HepG2 (cell line): ENCODE results near the gene APBA1. TPM values are rescaled to one million over a fixed set of nuclear protein-coding genes. Genes with fewer than 3 reads are reported as not detected.
"Not testable (repeated sequence)": the region's sequence is repeated elsewhere in the genome, so short reads cannot be mapped to it uniquely, and the experiment has no call there.

Experiments used
- ATAC-seq: fragments of 200-7000 bp; cut with Tn5 transposase; 3 replicates; pipeline ENCODE4 v1.9.1; 2020; ENCODE audit warnings: mild to moderate bottlenecking, moderate library complexity
- BruUV-seq: library from RNA; stranded (reverse); fragments of 400-500 nt; replicated peaks from 2 replicates; lab custom pipeline; 2021; lab: Mats Ljungman, UMichigan
- CTCF ChIA-PET: fragments of 300-600 bp; formaldehyde crosslinking; extraction: SDS; loops from one replicate; lab custom pipeline; 2021; ENCODE audit warnings: low total read pairs, inconsistent platforms, low intra/inter-chr PET ratio; lab: Yijun Ruan, JAX
- POLR2A ChIA-PET: fragments of 350-600 bp; sonication (Branson Sonifier 250); formaldehyde crosslinking; loops from one replicate; lab custom pipeline; 2020; ENCODE audit warnings: antibody characterized with exemption, inconsistent platforms; lab: Yijun Ruan, JAX
- DNase-seq: peaks from one replicate; pipeline ENCODE4 v3.0.0-alpha.2; 2015; ENCODE audit warnings: low spot score
- FAIRE-seq: peaks from 3 replicates; lab custom pipeline; 2011; peaks lifted over from hg19 to GRCh38; lab: Jason Lieb, UNC
- H2AFZ ChIP-seq: one replicate; pipeline ENCODE4 v1.6.1; 2011; ENCODE audit warnings: low read length, inconsistent platforms
- H3K27ac ChIP-seq: fragments of 300-600 bp; 3 replicates; pipeline ENCODE4 v1.8.0; 2011; ENCODE audit warnings: mixed run types, mild to moderate bottlenecking, mixed read lengths, low read length, inconsistent platforms; ENCODE audit not compliant: insufficient read depth; ENCODE audit errors: extremely low read length
- H3K27me3 ChIP-seq, 2 experiments: fragments of 200-600 bp in 1 of 2; 2 replicates in 1 of 2; 3 replicates in 1 of 2; pipeline versions ENCODE4 v1.6.0 to v1.8.0; 2011; ENCODE audit warnings: low read length in 2 of 2, mild to moderate bottlenecking in 2 of 2, moderate library complexity in 2 of 2, inconsistent platforms in 1 of 2; ENCODE audit not compliant: insufficient read depth in 2 of 2, control insufficient read depth in 1 of 2
- H3K36me3 ChIP-seq, 2 experiments: fragments of 200-600 bp in 1 of 2; replicated peaks in 1 of 2; 2 replicates in 1 of 2; 3 replicates in 1 of 2; pipeline versions ENCODE4 v1.5.1 to v1.8.0; 2011; ENCODE audit warnings: low read length in 2 of 2, inconsistent platforms in 1 of 2; ENCODE audit not compliant: insufficient read depth in 2 of 2, control insufficient read depth in 1 of 2
- H3K4me1 ChIP-seq: 2 replicates; pipeline ENCODE4 v1.5.1; 2012; ENCODE audit warnings: low read length, inconsistent platforms; ENCODE audit not compliant: insufficient read depth
- H3K4me2 ChIP-seq: 2 replicates; pipeline ENCODE4 v1.6.0; 2011; ENCODE audit warnings: low read depth, low read length, inconsistent platforms
- H3K4me3 ChIP-seq, 3 experiments: fragments of 200-600 bp in 1 of 3; sonication (generic), shearing (Covaris generic) in 1 of 3; replicated peaks in 1 of 3; 2 replicates each; pipeline ENCODE4 v1.5.1; 2011 to 2016; ENCODE audit warnings: low read length in 3 of 3, inconsistent platforms in 2 of 3, low read depth in 2 of 3, mild to moderate bottlenecking in 2 of 3, control low read depth in 1 of 3, mixed read lengths in 1 of 3; ENCODE audit not compliant: insufficient read depth in 1 of 3
- H3K79me2 ChIP-seq: one replicate; pipeline ENCODE4 v1.6.1; 2011; ENCODE audit warnings: low read length, inconsistent platforms; ENCODE audit not compliant: insufficient read depth
- H3K9ac ChIP-seq: 2 replicates; pipeline ENCODE4 v1.6.0; 2011; ENCODE audit warnings: mild to moderate bottlenecking, low read depth, low read length, inconsistent platforms; ENCODE audit not compliant: insufficient read depth
- H3K9me3 ChIP-seq: 2 replicates; pipeline ENCODE4 v1.5.1; 2012; ENCODE audit warnings: mild to moderate bottlenecking, low read length
- H4K20me1 ChIP-seq: 2 replicates; pipeline ENCODE4 v1.6.0; 2011; ENCODE audit warnings: inconsistent platforms, mild to moderate bottlenecking, low read length, moderate library complexity; ENCODE audit not compliant: insufficient read depth
- HNF4G ChIP-seq, 2 experiments: sonication (generic) in 1 of 2; formaldehyde crosslinking in 1 of 2; IDR thresholded peaks; 2 replicates each; pipeline versions ENCODE4 v1.4.0 to v1.6.1; 2011 to 2020; ENCODE audit warnings: borderline replicate concordance in 2 of 2, low read depth in 2 of 2, mild to moderate bottlenecking in 2 of 2, low read length in 1 of 2, missing genetic modification reagents in 1 of 2, moderate library complexity in 1 of 2
- ISX ChIP-seq: sonication (generic); formaldehyde crosslinking; conservative IDR thresholded peaks from 2 replicates; pipeline ENCODE4 v1.5.0; 2020; ENCODE audit warnings: missing genetic modification reagents
- KLF9 ChIP-seq: IDR thresholded peaks from 2 replicates; pipeline ENCODE4 v1.6.1; 2016; ENCODE audit warnings: low read depth
- MTA3 ChIP-seq: sonication (generic); formaldehyde crosslinking; IDR thresholded peaks from 2 replicates; pipeline ENCODE4 v1.4.0; 2020; ENCODE audit warnings: missing genetic modification reagents
- MTF2 ChIP-seq: sonication (generic); formaldehyde crosslinking; IDR thresholded peaks from 2 replicates; pipeline ENCODE4 v1.5.0; 2020; ENCODE audit warnings: missing genetic modification reagents, borderline replicate concordance
- ZNF225 ChIP-seq: sonication (generic); formaldehyde crosslinking; IDR thresholded peaks from 2 replicates; pipeline ENCODE4 v1.4.0; 2020; ENCODE audit warnings: mild to moderate bottlenecking, missing genetic modification reagents
- ZNF350 ChIP-seq: sonication (generic); formaldehyde crosslinking; IDR thresholded peaks from 2 replicates; pipeline ENCODE4 v1.4.0; 2020; ENCODE audit warnings: mild to moderate bottlenecking, low read depth, missing genetic modification reagents, borderline replicate concordance
- ZNF354B ChIP-seq: sonication (generic); formaldehyde crosslinking; IDR thresholded peaks from 2 replicates; pipeline ENCODE4 v1.8.0; 2022; ENCODE audit warnings: mild to moderate bottlenecking, missing genetic modification reagents
- ZNF567 ChIP-seq: sonication (generic); formaldehyde crosslinking; IDR thresholded peaks from 2 replicates; pipeline ENCODE4 v1.8.1; 2023; ENCODE audit warnings: mild to moderate bottlenecking, missing genetic modification reagents, borderline replicate concordance
- ZNF569 ChIP-seq: sonication (generic); formaldehyde crosslinking; IDR thresholded peaks from 2 replicates; pipeline ENCODE4 v1.5.0; 2020; ENCODE audit warnings: mild to moderate bottlenecking, missing genetic modification reagents, moderate library complexity, borderline replicate concordance
- ZNF615 ChIP-seq: sonication (generic); formaldehyde crosslinking; IDR thresholded peaks from 2 replicates; pipeline ENCODE4 v1.5.0; 2020; ENCODE audit warnings: mild to moderate bottlenecking, missing genetic modification reagents, borderline replicate concordance
- ZNF768 ChIP-seq: sonication (generic); formaldehyde crosslinking; IDR thresholded peaks from 2 replicates; pipeline ENCODE4 v1.4.0; 2020; ENCODE audit warnings: missing genetic modification reagents
- ZSCAN20 ChIP-seq: sonication (generic); formaldehyde crosslinking; IDR thresholded peaks from 2 replicates; pipeline ENCODE4 v1.4.0; 2020; ENCODE audit warnings: missing genetic modification reagents, mild to moderate bottlenecking, borderline replicate concordance
- WGBS: methylation state at CpG from one replicate; pipeline ENCODE4 v1.1.6; 2017; ENCODE audit warnings: low lambda C conversion rate; 5-methylcytosine and 5-hydroxymethylcytosine counted together
- in situ Hi-C: cut with HindIII; loops from 2 replicates; pipeline ENCODE4 v1.10.0; 2017; ENCODE audit warnings: low pct_unique_long_range_greater_than_20kb; ENCODE audit not compliant: extremely low pct_ligation_motif_present
- intact Hi-C: fragments of 100-400 bp; cut with micrococcal nuclease; formaldehyde crosslinking; loops from one replicate; pipeline ENCODE4 v1.10.0; 2022; ENCODE audit not compliant: unreplicated experiment
- polyA plus RNA-seq, 8 experiments: library from polyadenylated mRNA; depleted of rRNA in 3 of 8; stranded (reverse) in 7 of 8; unstranded in 1 of 8; fragments of >200 nt; fragmentation: Illumina TruSeq in 4 of 8; extraction: Trizol in 4 of 8; gene quantifications; 2 replicates each; pipeline versions ENCODE4 v1.2.1 to v1.2.3, GENCODE V29; 2011 to 2016; ENCODE audit warnings: low read depth in 4 of 8, missing spikeins in 1 of 8, mixed read lengths in 1 of 8; ENCODE audit not compliant: insufficient read depth in 1 of 8
- total RNA-seq, 5 experiments: library from RNA; depleted of rRNA; stranded (reverse); fragments of >200 nt; fragmentation: Illumina TruSeq; extraction: Trizol; gene quantifications; 2 replicates each; pipeline ENCODE4 v1.2.3, GENCODE V29; 2016; ENCODE audit warnings: low read depth in 1 of 5

The APBA1 gene
- total and polyA plus RNA-seq, 2 of the 13 experiments (the other 11 are each of a cell fraction or from before 2014, with no cell fraction given), result 0.15 TPM; not detected in 1

GRCh38 chr9:69599232-69599971 is 72.8 kb downstream of the APBA1 start:
- H3K79me2 ChIP-seq, result no peaks in the 10 kb centered on the region
- no peak for FAIRE-seq
- in situ Hi-C loops (no loop called here), intact Hi-C loops (no loop called here)
- ChIA-PET CTCF (no interaction called here), POLR2A (no interaction called here)
- no peak overlapping the region for H3K4me2 ChIP-seq
- 48% methylated on average over 4 of the region's 8 CpGs for WGBS
- no peak overlapping the region for H3K4me3 ChIP-seq
- H4K20me1 ChIP-seq, result no peaks in the 10 kb centered on the region
- no peak for DNase-seq
- no peak overlapping the region for H2AFZ ChIP-seq
- no peak overlapping the region for H3K9ac ChIP-seq
- H3K27ac ChIP-seq, result no peak overlapping the region
- no TSS peak for BruUV-seq
- no peaks in the 10 kb centered on the region for H3K9me3 ChIP-seq
- ATAC-seq, result no peak
- no peaks in the 10 kb centered on the region for H3K36me3 ChIP-seq
- no peaks in the 10 kb centered on the region for H3K4me1 ChIP-seq
- H3K27me3 ChIP-seq, result no peaks in the 10 kb centered on the region; a peak in 1 of 5 replicates
- TF ChIP-seq ZNF569 (CRISPR knock-in tag) (no peak), ZNF768 (no peak), ZNF225 (CRISPR knock-in tag) (no peak), ZNF354B (no peak), ZSCAN20 (no peak), ZNF350 (no peak), MTF2 (CRISPR knock-in tag) (no peak), KLF9 (CRISPR knock-in tag) (no peak), HNF4G (IDR thresholded peaks at IDR 0.05; ENCODE audit: borderline replicate concordance, low read depth, low read length) (no peak), HNF4G (CRISPR knock-in tag; IDR thresholded peaks at IDR 0.05; ENCODE audit: borderline replicate concordance, low read depth) (no peak), ZNF567 (no peak), MTA3 (CRISPR knock-in tag) (no peak), ZNF615 (CRISPR knock-in tag) (no peak), ISX (no peak)
- TF ChIP-seq, all 625 proteins: peak for 0

DNA sequence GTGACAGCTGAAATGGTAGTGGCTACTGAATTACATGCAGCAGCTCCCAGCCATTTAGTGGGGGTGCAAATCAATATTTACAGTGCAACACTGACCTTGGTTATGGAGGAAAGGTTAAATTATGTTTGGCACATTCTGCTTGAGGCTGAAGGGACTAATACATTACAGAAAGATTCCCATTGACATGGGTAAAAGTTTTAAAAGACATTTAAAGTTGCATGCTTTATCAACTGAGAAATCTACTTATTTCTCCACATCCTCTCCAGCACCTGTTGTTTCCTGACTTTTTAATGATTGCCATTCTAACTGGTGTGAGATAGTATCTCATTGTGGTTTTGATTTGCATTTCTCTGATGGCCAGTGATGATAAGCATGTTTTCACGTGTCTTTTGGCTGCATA is 75.3 kb downstream of the APBA1 start:
- 0% methylated on average over 1 of the region's 1 CpG for WGBS
- H3K4me3 ChIP-seq, H3K36me3 ChIP-seq, in situ Hi-C loops, H2AFZ ChIP-seq, H3K79me2 ChIP-seq, FAIRE-seq, H3K4me2 ChIP-seq, POLR2A ChIA-PET, H4K20me1 ChIP-seq, H3K9ac ChIP-seq, CTCF ChIA-PET, DNase-seq, ATAC-seq, intact Hi-C loops, H3K9me3 ChIP-seq, H3K27ac ChIP-seq, H3K4me1 ChIP-seq, H3K27me3 ChIP-seq, BruUV-seq: not testable (repeated sequence)
